Hepatocyte (in vitro differentiated cells): ENCODE data around the gene ATG10. TPM values are rescaled to one million over a fixed set of nuclear protein-coding genes. Genes with fewer than 3 reads are reported as not detected.

Experiments used
- DNase-seq: peaks from one replicate; pipeline ENCODE4 v3.0.0-alpha.2; 2016; ENCODE audit warnings: low spot score
- H2AFZ ChIP-seq: fragments of 200-600 bp; sonication (generic); 2 replicates; pipeline ENCODE4 v1.6.0; 2016; ENCODE audit warnings: antibody characterized with exemption, mild to moderate bottlenecking
- H3K27ac ChIP-seq: fragments of 200-600 bp; sonication (generic); 2 replicates; pipeline ENCODE4 v1.5.1; 2016; ENCODE audit warnings: mild to moderate bottlenecking
- H3K27me3 ChIP-seq: fragments of 200-600 bp; sonication (generic); 2 replicates; pipeline ENCODE4 v1.6.1; 2016
- H3K36me3 ChIP-seq: fragments of 200-600 bp; sonication (generic); replicated peaks from 2 replicates; pipeline ENCODE4 v1.5.1; 2016; ENCODE audit warnings: low read depth; ENCODE audit not compliant: insufficient read depth
- H3K4me1 ChIP-seq: fragments of 200-600 bp; sonication (generic); 2 replicates; pipeline ENCODE4 v1.5.1; 2016; ENCODE audit warnings: mild to moderate bottlenecking, moderate library complexity; ENCODE audit not compliant: insufficient read depth
- H3K4me2 ChIP-seq: fragments of 200-600 bp; sonication (generic); 2 replicates; pipeline ENCODE4 v1.6.0; 2016
- H3K4me3 ChIP-seq: fragments of 200-600 bp; sonication (generic); 2 replicates; pipeline ENCODE4 v1.5.1; 2016; ENCODE audit warnings: mild to moderate bottlenecking
- H3K79me2 ChIP-seq: fragments of 200-600 bp; sonication (generic); 2 replicates; pipeline ENCODE4 v1.6.0; 2017; ENCODE audit warnings: mild to moderate bottlenecking
- H3K9me2 ChIP-seq: fragments of 200-600 bp; sonication (generic); replicated peaks from 2 replicates; pipeline ENCODE4 v1.6.0; 2017; ENCODE audit warnings: mild to moderate bottlenecking; ENCODE audit not compliant: insufficient read depth
- H3K9me3 ChIP-seq: fragments of 200-600 bp; sonication (generic); 2 replicates; pipeline ENCODE4 v1.5.1; 2016; ENCODE audit warnings: low read depth, mild to moderate bottlenecking
- H4K20me1 ChIP-seq: fragments of 200-600 bp; sonication (generic); 2 replicates; pipeline ENCODE4 v1.6.0; 2016; ENCODE audit warnings: mild to moderate bottlenecking; ENCODE audit not compliant: insufficient read depth, poor library complexity, severe bottlenecking
- EZH2 ChIP-seq: fragments of 200-600 bp; sonication (generic); IDR thresholded peaks from 2 replicates; pipeline ENCODE4 v1.6.1; 2016; ENCODE audit warnings: antibody characterized with exemption, mild to moderate bottlenecking, borderline replicate concordance
- EZH2phosphoT487 ChIP-seq: fragments of 200-600 bp; sonication (generic); IDR thresholded peaks from one replicate; pipeline ENCODE4 v1.6.1; 2018; ENCODE audit warnings: antibody characterized with exemption, mild to moderate bottlenecking, low read depth, moderate library complexity; ENCODE audit not compliant: unreplicated experiment, severe bottlenecking
- WGBS: methylation state at CpG from one replicate; pipeline ENCODE4 v1.1.6; 2016; ENCODE audit warnings: low lambda C conversion rate; ENCODE audit errors: missing lambda C conversion rate; 5-methylcytosine and 5-hydroxymethylcytosine counted together
- polyA plus RNA-seq: library from polyadenylated mRNA; unstranded; fragments of >200 nt; fragmentation: Nextera tagmentation; extraction: Ambion mirVana; gene quantifications from 2 replicates; pipeline ENCODE4 v1.2.1, GENCODE V29; 2016
- total RNA-seq: library from RNA; depleted of rRNA; stranded (reverse); fragments of >200 nt; gene quantifications from 2 replicates; pipeline ENCODE4 v1.2.3, GENCODE V29; 2014
- TF ChIP-seq, protein P1 (sequence below): fragments of 200-600 bp; sonication (generic); IDR thresholded peaks from 2 replicates; pipeline ENCODE4 v1.5.1; 2016; ENCODE audit warnings: antibody characterized with exemption, mild to moderate bottlenecking; ENCODE audit not compliant: poor library complexity

Gene ATG10
- total and polyA plus RNA-seq, 2 experiments from 2014 or later, result 11.8 to 13.0 TPM

DNA sequence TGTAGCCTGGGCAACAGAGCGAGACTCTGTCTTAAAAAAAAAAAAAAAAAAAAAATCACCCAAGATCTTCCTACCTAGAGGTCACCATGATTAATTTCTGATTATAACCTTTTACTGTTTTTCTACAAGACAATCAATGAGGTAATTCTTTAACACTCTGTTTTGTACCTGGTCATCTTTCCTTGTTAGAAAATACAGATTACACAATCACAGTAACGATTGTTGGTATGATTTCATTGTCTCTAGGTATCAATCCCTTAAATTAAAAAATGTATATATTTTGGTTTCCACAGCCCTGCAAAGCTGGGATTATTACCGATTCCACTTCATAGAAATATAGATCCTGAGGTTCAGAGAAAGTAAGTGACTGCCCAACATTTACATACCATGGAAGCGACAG, 8.3 kb upstream of the ATG10 start:
- H3K36me3 ChIP-seq, result no peaks in the 10 kb centered on the region
- 94% methylated on average over 4 of the region's 4 CpGs for WGBS
- H3K27ac ChIP-seq, result no peak overlapping the region
- no peaks in the 10 kb centered on the region for H3K79me2 ChIP-seq
- no peaks in the 10 kb centered on the region for H4K20me1 ChIP-seq
- TF ChIP-seq EZH2, result no peak
- TF ChIP-seq, protein P1, sequence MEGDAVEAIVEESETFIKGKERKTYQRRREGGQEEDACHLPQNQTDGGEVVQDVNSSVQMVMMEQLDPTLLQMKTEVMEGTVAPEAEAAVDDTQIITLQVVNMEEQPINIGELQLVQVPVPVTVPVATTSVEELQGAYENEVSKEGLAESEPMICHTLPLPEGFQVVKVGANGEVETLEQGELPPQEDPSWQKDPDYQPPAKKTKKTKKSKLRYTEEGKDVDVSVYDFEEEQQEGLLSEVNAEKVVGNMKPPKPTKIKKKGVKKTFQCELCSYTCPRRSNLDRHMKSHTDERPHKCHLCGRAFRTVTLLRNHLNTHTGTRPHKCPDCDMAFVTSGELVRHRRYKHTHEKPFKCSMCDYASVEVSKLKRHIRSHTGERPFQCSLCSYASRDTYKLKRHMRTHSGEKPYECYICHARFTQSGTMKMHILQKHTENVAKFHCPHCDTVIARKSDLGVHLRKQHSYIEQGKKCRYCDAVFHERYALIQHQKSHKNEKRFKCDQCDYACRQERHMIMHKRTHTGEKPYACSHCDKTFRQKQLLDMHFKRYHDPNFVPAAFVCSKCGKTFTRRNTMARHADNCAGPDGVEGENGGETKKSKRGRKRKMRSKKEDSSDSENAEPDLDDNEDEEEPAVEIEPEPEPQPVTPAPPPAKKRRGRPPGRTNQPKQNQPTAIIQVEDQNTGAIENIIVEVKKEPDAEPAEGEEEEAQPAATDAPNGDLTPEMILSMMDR, result no peak
- no peak for TF ChIP-seq EZH2phosphoT487
- H3K4me3 ChIP-seq, result no peak overlapping the region
- no peaks in the 10 kb centered on the region for H3K27me3 ChIP-seq
- no peaks in the 10 kb centered on the region for H3K9me2 ChIP-seq
- no peak for DNase-seq
- H3K4me2 ChIP-seq, result no peak overlapping the region
- no peaks in the 10 kb centered on the region for H3K9me3 ChIP-seq
- H3K4me1 ChIP-seq, result no peaks in the 10 kb centered on the region
- H2AFZ ChIP-seq, result no peak overlapping the region

DNA sequence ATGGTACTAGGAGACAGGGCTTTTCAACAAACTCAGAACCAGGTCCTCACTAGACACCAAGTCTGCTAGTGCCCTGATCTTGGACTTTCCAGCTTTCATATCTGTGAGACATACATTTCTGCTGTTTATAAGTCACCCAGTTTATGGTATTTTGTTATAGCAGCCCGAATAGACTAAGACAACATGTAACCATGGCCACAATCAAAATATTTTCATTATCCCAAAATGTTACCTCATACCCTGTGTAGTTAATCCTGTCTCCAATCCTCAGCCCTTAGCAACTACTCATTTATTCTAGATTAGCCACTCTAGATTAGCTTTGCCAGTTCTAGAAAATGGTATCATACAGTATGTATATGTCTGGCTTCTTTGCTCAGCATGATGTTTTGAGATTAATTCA, 6.3 kb upstream of the ATG10 start:
- DNase-seq, result no peak
- H3K27ac ChIP-seq, result no peak overlapping the region
- WGBS, result 92% methylated on average over 1 of the region's 1 CpG
- no peaks in the 10 kb centered on the region for H4K20me1 ChIP-seq
- H2AFZ ChIP-seq, result no peak overlapping the region
- H3K4me2 ChIP-seq, result no peak overlapping the region
- H3K9me3 ChIP-seq, result no peaks in the 10 kb centered on the region
- H3K27me3 ChIP-seq, result no peaks in the 10 kb centered on the region
- H3K4me1 ChIP-seq, result no peaks in the 10 kb centered on the region
- H3K79me2 ChIP-seq, result no peaks in the 10 kb centered on the region
- no peaks in the 10 kb centered on the region for H3K36me3 ChIP-seq
- TF ChIP-seq EZH2phosphoT487 (no peak), EZH2 (no peak)
- TF ChIP-seq, protein P1, result no peak
- H3K4me3 ChIP-seq, result no peak overlapping the region
- H3K9me2 ChIP-seq, result no peaks in the 10 kb centered on the region

DNA sequence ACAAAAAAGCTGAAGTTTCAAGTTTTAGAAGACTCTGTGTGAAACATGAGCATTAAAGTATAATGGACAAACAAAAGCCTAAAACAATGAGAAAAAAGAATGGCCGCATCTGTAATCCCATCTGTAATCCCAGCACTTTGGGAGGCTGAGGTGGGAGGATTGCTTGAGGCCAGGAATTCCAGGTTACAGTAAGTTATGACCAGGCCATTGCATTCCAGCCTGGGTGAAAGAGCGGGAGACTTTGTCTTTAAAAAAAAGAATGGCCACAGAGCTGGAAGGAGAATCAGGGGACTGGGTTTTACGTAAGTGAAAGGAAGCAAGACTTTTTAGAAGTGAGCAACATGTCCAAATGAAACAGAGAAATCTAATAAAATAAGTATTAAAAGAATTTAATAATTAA, 2.6 kb upstream of the ATG10 start:
- H3K4me1 ChIP-seq, result peaks cover 8% of the 10 kb centered on the region
- no peaks in the 10 kb centered on the region for H3K9me3 ChIP-seq
- H3K79me2 ChIP-seq, result peaks cover 9% of the 10 kb centered on the region
- H3K27ac ChIP-seq, result no peak overlapping the region
- DNase-seq, result no peak
- H3K36me3 ChIP-seq, result no peaks in the 10 kb centered on the region
- H3K4me3 ChIP-seq, result no peak overlapping the region
- no peak overlapping the region for H3K4me2 ChIP-seq
- H3K27me3 ChIP-seq, result no peaks in the 10 kb centered on the region
- no peaks in the 10 kb centered on the region for H4K20me1 ChIP-seq
- no peaks in the 10 kb centered on the region for H3K9me2 ChIP-seq
- 95% methylated on average over 3 of the region's 3 CpGs for WGBS
- no peak for TF ChIP-seq EZH2
- no peak for TF ChIP-seq EZH2phosphoT487
- TF ChIP-seq, protein P1, result no peak
- H2AFZ ChIP-seq, result no peak overlapping the region

DNA sequence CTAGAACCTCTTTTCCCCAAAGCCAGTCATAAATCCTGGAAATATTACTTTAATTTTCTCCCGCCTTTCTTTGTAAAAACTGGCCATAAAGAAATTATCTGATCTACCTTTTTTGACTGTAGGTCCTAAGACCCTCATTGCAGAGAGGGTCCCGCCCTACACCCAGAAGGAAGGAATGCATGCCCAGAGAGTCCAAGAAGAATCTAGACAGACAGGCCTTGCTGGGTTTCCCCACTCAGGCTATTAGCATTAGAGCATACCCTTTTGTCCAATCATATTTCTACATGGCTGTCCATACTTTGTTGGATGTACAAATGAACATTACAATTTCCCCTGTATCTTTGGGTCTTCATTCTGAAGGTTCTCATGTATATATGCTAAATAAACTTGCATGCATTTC, 1.9 kb upstream of the ATG10 start:
- Histone ChIP-seq H3K9me3 (no peaks in the 10 kb centered on the region), H3K4me2 (no peak overlapping the region), H3K36me3 (no peaks in the 10 kb centered on the region), H3K27me3 (no peaks in the 10 kb centered on the region), H3K4me3 (no peak overlapping the region), H3K79me2 (peaks cover 9% of the 10 kb centered on the region), H3K27ac (no peak overlapping the region), H3K9me2 (no peaks in the 10 kb centered on the region), H3K4me1 (peaks cover 8% of the 10 kb centered on the region), H2AFZ (peak overlapping the region; percentile 26), H4K20me1 (no peaks in the 10 kb centered on the region)
- DNase-seq, result no peak
- 89% methylated on average over 2 of the region's 2 CpGs for WGBS
- no peak for TF ChIP-seq EZH2
- TF ChIP-seq EZH2phosphoT487, result no peak
- TF ChIP-seq, protein P1, result no peak
